GM23338 (cell line): ENCODE results near the gene ATP8A1.

Source experiments
- CREB1 ChIP-seq: fragments of 250-450 bp; sonication (Bioruptor Pico); IDR thresholded peaks from 2 replicates; pipeline ENCODE4 v1.5.0; 2020; ENCODE audit warnings: low read depth, mild to moderate bottlenecking, moderate library complexity
- EZH2 ChIP-seq: fragments of 200-600 bp; sonication (generic); IDR thresholded peaks from one replicate; pipeline ENCODE4 v1.8.0; 2017; ENCODE audit warnings: antibody characterized with exemption, mild to moderate bottlenecking, low read depth; ENCODE audit not compliant: unreplicated experiment
- JUNB ChIP-seq: IDR thresholded peaks from one replicate; pipeline ENCODE4 v1.6.1; 2016; ENCODE audit warnings: antibody characterized with exemption; ENCODE audit not compliant: unreplicated experiment
- NANOG ChIP-seq: IDR thresholded peaks from 2 replicates; pipeline ENCODE4 v1.6.1; 2016; ENCODE audit warnings: antibody characterized with exemption, borderline replicate concordance
- POLR2AphosphoS5 ChIP-seq: IDR thresholded peaks from 2 replicates; pipeline ENCODE4 v1.6.1; 2016; ENCODE audit warnings: antibody characterized with exemption, low read depth
- ZNF114 ChIP-seq: fragments of 250-450 bp; sonication (Bioruptor Pico); IDR thresholded peaks from 2 replicates; pipeline ENCODE4 v1.5.0; 2020; ENCODE audit warnings: mild to moderate bottlenecking, moderate library complexity
- TF ChIP-seq, protein P1 (sequence below), 2 experiments: fragments of 200-600 bp in 1 of 2; sonication (generic) in 1 of 2; conservative IDR thresholded peaks; 2 replicates each; pipeline versions ENCODE4 v1.5.1 to v1.6.1; 2016 to 2017; ENCODE audit warnings: antibody characterized with exemption in 2 of 2, low read depth in 2 of 2, mild to moderate bottlenecking in 2 of 2, moderate library complexity in 1 of 2
- TF ChIP-seq, protein P2 (sequence below): IDR thresholded peaks from one replicate; pipeline ENCODE4 v1.6.1; 2018; ENCODE audit warnings: antibody characterized with exemption; ENCODE audit not compliant: unreplicated experiment
- TF ChIP-seq, protein P3 (sequence below): IDR thresholded peaks from 2 replicates; pipeline ENCODE4 v1.6.1; 2016; ENCODE audit warnings: antibody characterized with exemption

DNA sequence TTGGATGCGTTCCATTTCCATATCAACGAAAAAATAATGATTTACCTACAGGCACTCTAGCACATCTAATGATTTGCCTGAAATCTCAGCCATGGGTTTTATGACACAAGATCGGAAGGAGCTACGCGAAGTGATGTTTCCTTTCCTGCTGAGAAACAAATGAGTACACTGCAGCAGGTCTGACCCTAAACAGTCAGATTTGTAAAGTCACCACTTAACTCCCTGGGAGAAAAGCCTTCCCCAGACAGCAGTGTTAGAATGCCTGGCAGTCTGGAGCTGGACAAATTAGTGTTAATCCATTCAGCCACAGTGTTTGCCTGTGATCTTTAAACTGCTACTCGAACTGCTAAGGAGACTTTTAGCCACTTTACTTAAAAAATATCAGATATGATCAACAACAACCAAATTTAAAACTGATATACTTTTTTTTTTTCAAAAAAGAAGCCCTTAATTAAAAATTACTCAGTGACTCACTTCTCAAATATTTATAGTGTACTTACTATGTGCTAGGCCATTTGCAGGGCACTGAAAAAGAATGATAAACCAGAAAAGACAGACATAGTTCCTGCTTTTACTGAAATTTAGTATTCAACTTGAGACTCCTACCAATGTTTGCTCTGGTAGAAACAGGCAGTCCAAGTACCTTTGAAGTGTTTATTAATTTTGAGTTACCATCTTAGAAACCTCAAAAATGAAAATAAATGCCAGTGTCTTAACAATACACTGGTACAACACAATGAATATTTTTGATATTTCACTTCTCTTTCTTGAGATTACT lies 155.1 kb downstream of the ATP8A1 start:
- TF ChIP-seq EZH2 (no peak), JUNB (no peak), POLR2AphosphoS5 (no peak), ZNF114 (CRISPR knock-in tag) (no peak), CREB1 (no peak), NANOG (no peak)
- TF ChIP-seq, protein P1, sequence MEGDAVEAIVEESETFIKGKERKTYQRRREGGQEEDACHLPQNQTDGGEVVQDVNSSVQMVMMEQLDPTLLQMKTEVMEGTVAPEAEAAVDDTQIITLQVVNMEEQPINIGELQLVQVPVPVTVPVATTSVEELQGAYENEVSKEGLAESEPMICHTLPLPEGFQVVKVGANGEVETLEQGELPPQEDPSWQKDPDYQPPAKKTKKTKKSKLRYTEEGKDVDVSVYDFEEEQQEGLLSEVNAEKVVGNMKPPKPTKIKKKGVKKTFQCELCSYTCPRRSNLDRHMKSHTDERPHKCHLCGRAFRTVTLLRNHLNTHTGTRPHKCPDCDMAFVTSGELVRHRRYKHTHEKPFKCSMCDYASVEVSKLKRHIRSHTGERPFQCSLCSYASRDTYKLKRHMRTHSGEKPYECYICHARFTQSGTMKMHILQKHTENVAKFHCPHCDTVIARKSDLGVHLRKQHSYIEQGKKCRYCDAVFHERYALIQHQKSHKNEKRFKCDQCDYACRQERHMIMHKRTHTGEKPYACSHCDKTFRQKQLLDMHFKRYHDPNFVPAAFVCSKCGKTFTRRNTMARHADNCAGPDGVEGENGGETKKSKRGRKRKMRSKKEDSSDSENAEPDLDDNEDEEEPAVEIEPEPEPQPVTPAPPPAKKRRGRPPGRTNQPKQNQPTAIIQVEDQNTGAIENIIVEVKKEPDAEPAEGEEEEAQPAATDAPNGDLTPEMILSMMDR (conservative IDR thresholded peaks at IDR 0.05; ENCODE audit: low read depth in 2 of 2) = no peak
- TF ChIP-seq, protein P2, sequence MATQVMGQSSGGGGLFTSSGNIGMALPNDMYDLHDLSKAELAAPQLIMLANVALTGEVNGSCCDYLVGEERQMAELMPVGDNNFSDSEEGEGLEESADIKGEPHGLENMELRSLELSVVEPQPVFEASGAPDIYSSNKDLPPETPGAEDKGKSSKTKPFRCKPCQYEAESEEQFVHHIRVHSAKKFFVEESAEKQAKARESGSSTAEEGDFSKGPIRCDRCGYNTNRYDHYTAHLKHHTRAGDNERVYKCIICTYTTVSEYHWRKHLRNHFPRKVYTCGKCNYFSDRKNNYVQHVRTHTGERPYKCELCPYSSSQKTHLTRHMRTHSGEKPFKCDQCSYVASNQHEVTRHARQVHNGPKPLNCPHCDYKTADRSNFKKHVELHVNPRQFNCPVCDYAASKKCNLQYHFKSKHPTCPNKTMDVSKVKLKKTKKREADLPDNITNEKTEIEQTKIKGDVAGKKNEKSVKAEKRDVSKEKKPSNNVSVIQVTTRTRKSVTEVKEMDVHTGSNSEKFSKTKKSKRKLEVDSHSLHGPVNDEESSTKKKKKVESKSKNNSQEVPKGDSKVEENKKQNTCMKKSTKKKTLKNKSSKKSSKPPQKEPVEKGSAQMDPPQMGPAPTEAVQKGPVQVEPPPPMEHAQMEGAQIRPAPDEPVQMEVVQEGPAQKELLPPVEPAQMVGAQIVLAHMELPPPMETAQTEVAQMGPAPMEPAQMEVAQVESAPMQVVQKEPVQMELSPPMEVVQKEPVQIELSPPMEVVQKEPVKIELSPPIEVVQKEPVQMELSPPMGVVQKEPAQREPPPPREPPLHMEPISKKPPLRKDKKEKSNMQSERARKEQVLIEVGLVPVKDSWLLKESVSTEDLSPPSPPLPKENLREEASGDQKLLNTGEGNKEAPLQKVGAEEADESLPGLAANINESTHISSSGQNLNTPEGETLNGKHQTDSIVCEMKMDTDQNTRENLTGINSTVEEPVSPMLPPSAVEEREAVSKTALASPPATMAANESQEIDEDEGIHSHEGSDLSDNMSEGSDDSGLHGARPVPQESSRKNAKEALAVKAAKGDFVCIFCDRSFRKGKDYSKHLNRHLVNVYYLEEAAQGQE = no peak
- TF ChIP-seq, protein P3, sequence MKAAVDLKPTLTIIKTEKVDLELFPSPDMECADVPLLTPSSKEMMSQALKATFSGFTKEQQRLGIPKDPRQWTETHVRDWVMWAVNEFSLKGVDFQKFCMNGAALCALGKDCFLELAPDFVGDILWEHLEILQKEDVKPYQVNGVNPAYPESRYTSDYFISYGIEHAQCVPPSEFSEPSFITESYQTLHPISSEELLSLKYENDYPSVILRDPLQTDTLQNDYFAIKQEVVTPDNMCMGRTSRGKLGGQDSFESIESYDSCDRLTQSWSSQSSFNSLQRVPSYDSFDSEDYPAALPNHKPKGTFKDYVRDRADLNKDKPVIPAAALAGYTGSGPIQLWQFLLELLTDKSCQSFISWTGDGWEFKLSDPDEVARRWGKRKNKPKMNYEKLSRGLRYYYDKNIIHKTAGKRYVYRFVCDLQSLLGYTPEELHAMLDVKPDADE = no peak
